ENCODE results near the gene STAC3.
"Not testable (repeated sequence)": the region's sequence is repeated elsewhere in the genome, so short reads cannot be mapped to it uniquely, and the experiment has no call there.

- TF ChIP-seq SP1 (IDR thresholded peaks at IDR 0.05; ENCODE audit: low read depth, low read length); POLR2A (IDR thresholded peaks at IDR 0.05; ENCODE audit: low read depth, low read length); MYC (IDR thresholded peaks at IDR 0.05; ENCODE audit: insufficient read depth, insufficient read length, insufficient replicate concordance, low read length, severe bottlenecking); ATF7 (IDR thresholded peaks at IDR 0.05; ENCODE audit: low read depth); EZH2 (IDR thresholded peaks at IDR 0.05; ENCODE audit: borderline replicate concordance, control insufficient read depth, low read depth, low read length); POLR2AphosphoS5 (IDR thresholded peaks at IDR 0.05; ENCODE audit: low read length): not testable (repeated sequence)
Measured at GRCh38 chr12:57276233-57276632, 25.2 kb upstream of the STAC3 start.

All from GM12878 (cell line).